Upper lobe of right lung (tissue), 1 donor: ENCODE measurements around the gene FAM117A. TPM values are rescaled to one million over a fixed set of nuclear protein-coding genes. Genes with fewer than 3 reads are reported as not detected.
A peak's percentile ranks its signal among the peaks of the same experiment; 100 is the strongest.

Source experiments
- ATAC-seq: fragments of 200-7000 bp; cut with Tn5 transposase; one replicate; pipeline ENCODE4 v1.9.1; 2020; ENCODE audit warnings: mild to moderate bottlenecking, moderate library complexity
- DNase-seq: peaks from one replicate; pipeline ENCODE4 v3.0.0-alpha.2; 2020
- H3K27ac ChIP-seq: fragments of 200-600 bp; one replicate; pipeline ENCODE4 v1.8.0; 2022
- H3K27me3 ChIP-seq: fragments of 200-600 bp; one replicate; pipeline ENCODE4 v1.8.0; 2022; ENCODE audit warnings: mild to moderate bottlenecking
- H3K36me3 ChIP-seq: fragments of 200-600 bp; one replicate; pipeline ENCODE4 v1.8.0; 2022
- H3K4me1 ChIP-seq: fragments of 200-600 bp; one replicate; pipeline ENCODE4 v1.8.0; 2022
- H3K4me3 ChIP-seq: fragments of 200-600 bp; one replicate; pipeline ENCODE4 v1.8.0; 2022; ENCODE audit warnings: mild to moderate bottlenecking
- H3K9me3 ChIP-seq: fragments of 200-600 bp; one replicate; pipeline ENCODE4 v1.8.0; 2022
- CTCF ChIP-seq: fragments of 200-600 bp; IDR thresholded peaks from one replicate; pipeline ENCODE4 v1.8.0; 2022; ENCODE audit warnings: antibody characterized with exemption
- intact Hi-C: fragments of 100-400 bp; cut with DNase I; formaldehyde crosslinking; loops from one replicate; pipeline ENCODE4 v1.11.0; 2022
- long read RNA-seq: library from polyadenylated mRNA; unstranded; transcript quantifications from one replicate; pipeline ENCODE4 v2.0.0, GENCODE V29; 2021
- total RNA-seq: library from RNA; stranded (reverse); fragmentation: NEBNext Ultra II Directional; extraction: Animal tissue kit (Norgen Biotek cat#: 25700); gene quantifications from one replicate; pipeline ENCODE4 v1.2.1, GENCODE V29; 2021
- donor health status: DM: no; HTN: yes; CAD: no; lungs with severe emphysema.

FAM117A gene
- 11.8 TPM for total RNA-seq
- long read RNA-seq, transcript FAM117A-201 (8 exons, 2,365 nt): major isoform, 18 of 25 reads
- long read RNA-seq, partial matches to known transcripts: 4 of 25 reads
- long read RNA-seq, other reads (novel, unspliced or antisense): 3 of 25 reads

DNA sequence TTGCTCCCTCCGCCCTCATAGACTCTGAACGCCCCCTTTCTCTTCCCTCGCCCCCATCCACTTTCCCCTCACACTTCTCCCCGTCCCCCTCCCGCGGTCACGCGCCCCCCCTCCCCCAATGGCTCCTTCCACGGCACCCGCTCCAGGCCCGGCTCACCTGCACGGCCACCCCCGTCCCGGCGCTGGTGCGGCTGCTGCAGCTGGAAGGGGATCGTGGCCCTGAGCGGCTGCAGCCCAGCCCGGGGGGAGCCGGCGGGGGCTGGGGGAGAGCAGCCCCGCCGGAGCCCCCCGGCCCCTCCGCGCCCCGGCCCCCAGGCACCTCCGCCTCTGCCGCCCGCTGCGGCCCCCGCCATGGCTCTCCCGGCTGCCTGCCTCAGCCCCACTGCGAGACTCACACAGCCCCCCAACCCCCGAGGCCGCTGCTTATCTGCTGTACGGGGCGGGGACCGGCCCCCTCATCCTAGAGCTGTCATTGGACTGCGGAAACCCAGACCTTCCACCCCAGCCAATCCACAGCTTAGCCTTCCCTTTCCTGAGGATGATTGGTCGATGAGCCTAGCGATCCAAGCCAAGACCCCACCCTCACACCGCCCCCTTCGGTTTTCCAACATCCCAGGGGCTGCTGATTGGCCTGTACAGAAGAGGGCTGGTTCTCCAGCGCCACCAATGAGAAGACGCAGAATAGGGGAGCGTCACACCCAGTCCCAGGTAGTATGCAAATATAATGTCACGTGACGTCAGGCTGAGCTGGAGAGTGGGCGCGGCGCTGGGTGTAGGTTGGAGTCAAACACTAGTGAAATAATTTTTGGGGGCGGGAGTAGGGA, at the start of gene FAM117A:
Gene FAM117A (minus strand): TSS at position 397 of the 824 bp plus-strand sequence. CDS start 44 bp downstream, at position 353.
- intact Hi-C loops: loop anchor here (5.0 kb wide), 1 partner anchor 47 kb away; no protein-coding TSS in a partner anchor
- no peak for TF ChIP-seq CTCF
- peak within 1 kb of the TSS; percentile 55 for H3K27ac ChIP-seq
- H3K4me1 ChIP-seq: peaks cover 4% of the 10 kb centered on the region
- H3K27me3 ChIP-seq: no peaks in the 10 kb centered on the region
- no peaks in the 10 kb centered on the region for H3K36me3 ChIP-seq
- no peaks in the 10 kb centered on the region for H3K9me3 ChIP-seq
- DNase-seq: peak; percentile 96
- peak; percentile 99 for ATAC-seq
- H3K4me3 ChIP-seq: peak within 1 kb of the TSS; percentile 67

- peaks cover 94% of the 10 kb centered on the region for H3K36me3 ChIP-seq
- ATAC-seq (no peak), DNase-seq (no peak)
- H3K27me3 ChIP-seq: no peaks in the 10 kb centered on the region
- H3K4me3 ChIP-seq: no peak overlapping the region
- H3K27ac ChIP-seq: no peak overlapping the region
- no peak for TF ChIP-seq CTCF
- intact Hi-C loops: no loop called here
- no peaks in the 10 kb centered on the region for H3K9me3 ChIP-seq
- no peaks in the 10 kb centered on the region for H3K4me1 ChIP-seq
Observed at GRCh38 chr17:49809056-49809455, 45.1 kb upstream of the FAM117A start.

DNA sequence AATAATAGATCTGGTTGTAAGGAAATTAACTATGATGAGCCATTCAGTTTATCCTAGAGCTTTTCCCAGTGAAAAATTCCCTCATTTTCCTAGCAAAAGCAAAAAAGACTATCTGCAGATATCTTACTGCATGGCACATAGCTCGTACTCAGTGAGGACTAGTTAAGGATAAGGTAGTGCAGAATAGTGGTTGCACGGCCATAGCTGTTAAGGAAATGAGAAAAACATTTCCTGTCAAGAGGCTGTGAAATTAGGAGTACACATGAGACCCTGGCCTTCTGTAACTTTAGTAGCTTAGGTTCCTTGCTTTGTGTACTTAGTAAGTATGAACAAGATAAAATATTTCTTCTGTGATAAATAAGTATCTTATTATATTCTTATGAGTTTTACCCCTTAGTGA, 34.8 kb upstream of the FAM117A start:
- ATAC-seq (no peak), DNase-seq (no peak)
- no peaks in the 10 kb centered on the region for H3K27me3 ChIP-seq
- no peaks in the 10 kb centered on the region for H3K9me3 ChIP-seq
- no peak overlapping the region for H3K4me3 ChIP-seq
- TF ChIP-seq CTCF: no peak
- H3K36me3 ChIP-seq: peaks cover 95% of the 10 kb centered on the region
- no peaks in the 10 kb centered on the region for H3K4me1 ChIP-seq
- no peak overlapping the region for H3K27ac ChIP-seq
- intact Hi-C loops: no loop called here

- DNase-seq (no peak), ATAC-seq (no peak)
- H3K36me3 ChIP-seq: peaks cover 95% of the 10 kb centered on the region
- H3K4me1 ChIP-seq: no peaks in the 10 kb centered on the region
- no peak overlapping the region for H3K27ac ChIP-seq
- H3K4me3 ChIP-seq: no peak overlapping the region
- no peaks in the 10 kb centered on the region for H3K9me3 ChIP-seq
- no peaks in the 10 kb centered on the region for H3K27me3 ChIP-seq
- no peak for TF ChIP-seq CTCF
- intact Hi-C loops: no loop called here
Observed at GRCh38 chr17:49798182-49798581, 34.3 kb upstream of the FAM117A start.

GRCh38 chr17:49795372-49795771, 31.4 kb upstream of the FAM117A start:
- Histone ChIP-seq H3K36me3 (peaks cover 83% of the 10 kb centered on the region), H3K9me3 (no peaks in the 10 kb centered on the region), H3K27ac (no peak overlapping the region), H3K27me3 (no peaks in the 10 kb centered on the region), H3K4me3 (no peak overlapping the region), H3K4me1 (peaks cover 10% of the 10 kb centered on the region)
- ATAC-seq: no peak
- no peak for TF ChIP-seq CTCF
- intact Hi-C loops: no loop called here
- DNase-seq: no peak
